ENCODE measurements around the gene ZNRF2.

Gene ZNRF2

DNA sequence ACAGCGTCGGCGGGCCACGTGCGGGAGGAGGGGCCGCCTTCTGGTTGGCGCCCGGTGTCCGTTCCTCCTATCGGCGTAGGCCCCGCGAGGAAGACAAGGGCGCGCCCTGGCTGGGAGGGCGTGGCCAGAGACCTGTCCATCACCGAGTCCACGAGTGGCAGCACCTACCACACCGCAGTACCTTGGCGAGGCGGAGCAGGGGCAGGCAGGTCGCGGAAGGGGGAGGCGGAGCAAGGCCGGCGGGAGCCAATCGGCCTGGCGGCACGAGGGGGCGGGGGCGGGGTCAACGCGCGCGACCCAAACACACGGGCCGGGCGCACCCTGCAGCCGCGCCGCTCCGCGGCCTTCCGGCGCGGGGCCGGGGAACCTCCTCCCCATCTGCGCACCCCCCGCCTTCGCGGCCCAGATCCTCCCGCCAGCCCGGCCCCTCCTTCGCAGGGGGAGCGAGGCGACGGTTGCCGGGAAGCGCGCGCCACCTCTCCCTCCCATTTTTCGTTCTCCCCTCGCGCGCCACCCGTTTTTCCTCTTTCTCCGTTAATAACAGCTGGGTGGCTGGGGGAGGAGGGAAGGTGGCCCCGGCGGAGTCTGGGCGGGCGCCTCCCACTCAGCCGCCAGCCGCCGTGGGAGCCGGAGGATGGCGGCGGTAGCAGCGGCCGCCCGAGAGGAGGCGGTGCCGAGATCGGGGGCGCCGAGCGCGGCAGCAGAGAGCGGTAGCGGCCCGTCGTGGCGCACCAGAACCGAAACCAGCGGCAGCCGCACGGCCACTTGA is at the start of gene ZNRF2:
Gene ZNRF2 (plus strand): TSS at position 300 of the 769 bp plus-strand sequence. CDS start 761 bp downstream, outside the sequence.
- DNase-seq, result peak; percentile 100

DNA sequence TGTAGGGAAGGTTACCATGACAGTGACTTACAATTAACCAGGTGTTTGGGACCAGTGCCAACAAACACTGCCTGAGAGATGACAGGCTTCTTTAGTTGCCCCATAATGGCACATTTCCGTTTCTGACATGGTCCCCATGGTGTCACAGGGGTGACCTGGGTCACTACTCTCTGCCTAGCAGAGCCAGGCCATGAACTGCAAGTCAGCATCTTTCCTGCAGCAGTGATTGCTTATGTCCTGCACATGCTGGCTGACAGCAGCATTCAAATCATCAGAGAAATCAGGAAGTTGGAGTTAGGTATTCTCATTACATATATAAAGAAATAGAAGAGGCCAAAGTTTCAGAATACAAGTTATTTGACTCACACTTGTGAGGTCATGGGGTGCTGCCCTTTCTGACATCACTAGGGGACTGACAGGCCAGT is 47.1 kb upstream of the ZNRF2 start:
- DNase-seq, result peak; percentile 88

DNA sequence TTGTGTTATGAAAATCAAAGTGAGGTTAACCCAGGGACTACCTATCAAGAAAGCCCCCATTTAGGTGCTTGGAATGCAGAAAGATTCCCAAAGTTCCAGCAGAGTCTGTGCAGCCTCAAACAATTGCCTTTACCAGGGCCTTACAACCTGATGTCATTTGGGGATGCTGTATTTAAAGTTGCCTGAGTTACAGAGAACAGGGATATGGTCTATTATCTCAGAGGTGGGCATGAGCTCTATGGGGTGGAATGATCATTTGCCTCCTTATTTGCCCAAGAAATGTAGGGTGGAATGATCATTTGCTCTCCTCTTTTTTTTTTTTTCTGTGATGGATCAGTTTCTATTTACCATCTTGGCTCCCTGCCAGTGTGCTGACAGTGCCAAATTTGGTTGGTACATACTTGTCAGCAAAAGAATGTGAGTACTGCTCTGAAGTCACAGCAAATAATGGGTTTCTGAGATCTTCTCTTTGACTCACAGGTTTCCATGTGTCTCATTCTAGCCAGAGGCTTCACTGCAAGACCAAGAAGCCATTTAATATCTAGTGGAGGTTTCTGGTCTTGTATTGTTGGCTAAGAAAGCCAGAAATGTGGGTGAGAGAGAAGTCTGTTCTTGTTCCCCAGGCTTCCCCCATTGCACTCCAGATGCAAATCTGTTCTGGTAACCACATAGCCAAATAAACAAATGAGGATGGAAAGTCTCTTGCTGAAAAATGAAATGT is 45.5 kb upstream of the ZNRF2 start:
- DNase-seq, result peak; percentile 96

DNA sequence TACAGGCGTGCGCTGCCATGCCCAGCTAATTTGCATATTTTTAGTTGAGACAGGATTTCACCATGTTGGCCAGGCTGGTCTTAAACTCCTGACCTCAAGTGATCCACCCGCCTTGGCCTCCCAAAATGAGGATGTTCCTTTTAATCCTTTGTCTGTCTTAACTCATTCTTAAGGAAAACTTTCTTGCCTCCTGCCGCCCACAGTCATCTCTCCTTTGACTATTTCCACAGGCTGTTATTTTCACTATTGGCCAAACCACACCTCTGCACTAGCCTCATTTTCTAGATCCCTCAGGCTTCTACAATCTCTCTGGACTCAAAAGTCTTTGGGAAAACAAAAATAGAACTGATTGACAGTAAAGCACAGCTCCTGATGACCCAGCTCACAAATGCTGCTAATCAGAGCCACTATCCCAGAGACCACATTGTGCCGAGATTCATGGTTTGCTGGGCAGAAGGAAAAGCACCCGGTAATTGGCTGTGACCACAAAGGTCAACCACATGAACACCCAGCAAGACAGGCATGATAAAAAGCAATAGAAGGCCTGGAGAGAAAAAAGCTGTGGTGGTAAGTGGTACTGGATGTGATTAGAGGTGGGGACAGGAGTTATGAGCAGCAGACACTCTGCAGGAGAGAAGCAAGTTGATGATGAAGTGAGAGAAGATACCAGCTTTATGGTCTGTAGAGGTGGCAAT is 44.1 kb upstream of the ZNRF2 start:
- no peak for DNase-seq

DNA sequence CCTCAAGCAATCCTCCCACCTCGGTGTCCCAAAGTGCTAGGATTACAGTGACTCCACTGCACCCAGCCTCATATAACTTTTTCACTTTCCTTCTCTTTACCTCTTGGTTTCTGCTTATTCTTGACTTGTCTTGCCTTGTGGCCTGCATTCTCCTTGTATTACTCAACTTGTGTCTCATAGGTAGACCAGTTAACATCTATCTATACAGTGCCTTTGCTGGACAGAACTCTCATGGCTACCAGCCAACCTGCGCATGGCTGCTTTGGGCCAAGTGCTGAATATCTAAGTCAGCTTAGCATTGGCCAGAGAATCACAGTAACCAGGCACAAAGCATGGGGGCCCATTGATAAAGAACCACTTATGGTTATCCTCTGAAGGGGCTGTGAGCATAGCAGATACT is 42.6 kb upstream of the ZNRF2 start:
- DNase-seq, result no peak

DNA sequence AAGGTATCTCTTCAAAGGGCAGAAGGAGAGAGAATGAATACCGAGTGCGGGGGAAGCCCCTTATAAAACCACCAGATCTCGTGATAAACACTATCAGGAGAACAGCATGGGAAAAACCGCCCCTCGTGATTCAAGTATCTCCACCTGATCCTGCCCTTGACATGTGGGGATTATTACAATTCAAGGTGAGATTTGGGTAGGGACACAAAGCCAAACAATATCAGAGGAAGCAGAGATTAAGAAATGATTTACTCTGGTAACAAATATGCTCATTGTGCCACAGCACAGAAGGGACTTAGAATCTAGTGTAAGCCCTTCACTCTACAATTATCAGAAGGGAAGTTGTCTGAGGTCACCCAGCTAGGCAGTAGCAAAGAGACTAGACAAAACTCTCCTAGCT is 40.1 kb upstream of the ZNRF2 start:
- no peak for DNase-seq

DNA sequence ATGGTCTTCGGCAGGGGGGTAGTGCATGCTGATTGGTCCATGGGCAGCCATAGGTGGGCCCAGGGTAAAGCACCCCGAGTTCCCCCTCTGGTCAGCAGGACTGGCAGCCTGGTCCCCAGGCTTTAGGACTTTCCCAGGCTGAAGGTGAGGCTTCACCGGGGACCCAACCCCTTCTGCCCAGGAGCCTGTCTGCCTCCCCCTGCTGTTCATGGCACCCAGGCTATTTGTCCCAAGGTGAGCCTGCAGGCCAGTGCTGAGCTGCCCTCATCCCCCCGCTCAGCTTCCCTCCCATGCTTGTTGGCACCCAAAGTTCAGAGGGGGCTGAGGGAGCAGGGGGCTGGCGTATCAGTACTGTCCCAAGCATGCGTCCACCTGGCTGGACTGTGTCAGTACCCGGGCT is 38.5 kb upstream of the ZNRF2 start:
- DNase-seq, result no peak

DNA sequence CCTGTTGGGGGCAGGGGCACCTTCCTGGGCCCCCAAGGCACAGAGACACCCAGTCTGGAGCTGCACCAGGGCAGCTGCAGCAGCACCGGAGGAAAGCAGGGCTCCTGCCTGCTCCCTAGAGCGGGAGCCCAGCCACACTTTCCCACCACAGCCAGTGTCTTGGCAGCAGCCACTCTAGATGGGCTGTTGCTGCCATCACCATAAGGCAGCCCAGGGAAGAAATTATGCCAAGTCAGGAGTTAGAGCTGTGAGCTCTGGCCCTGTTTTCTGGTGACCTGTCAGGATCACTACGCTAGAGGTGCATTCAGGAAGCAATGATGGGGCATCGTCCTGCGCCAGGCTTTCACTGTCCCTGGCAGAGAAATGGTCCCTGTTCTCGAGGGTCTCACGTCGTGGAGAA is 38.0 kb upstream of the ZNRF2 start:
- DNase-seq, result no peak

DNA sequence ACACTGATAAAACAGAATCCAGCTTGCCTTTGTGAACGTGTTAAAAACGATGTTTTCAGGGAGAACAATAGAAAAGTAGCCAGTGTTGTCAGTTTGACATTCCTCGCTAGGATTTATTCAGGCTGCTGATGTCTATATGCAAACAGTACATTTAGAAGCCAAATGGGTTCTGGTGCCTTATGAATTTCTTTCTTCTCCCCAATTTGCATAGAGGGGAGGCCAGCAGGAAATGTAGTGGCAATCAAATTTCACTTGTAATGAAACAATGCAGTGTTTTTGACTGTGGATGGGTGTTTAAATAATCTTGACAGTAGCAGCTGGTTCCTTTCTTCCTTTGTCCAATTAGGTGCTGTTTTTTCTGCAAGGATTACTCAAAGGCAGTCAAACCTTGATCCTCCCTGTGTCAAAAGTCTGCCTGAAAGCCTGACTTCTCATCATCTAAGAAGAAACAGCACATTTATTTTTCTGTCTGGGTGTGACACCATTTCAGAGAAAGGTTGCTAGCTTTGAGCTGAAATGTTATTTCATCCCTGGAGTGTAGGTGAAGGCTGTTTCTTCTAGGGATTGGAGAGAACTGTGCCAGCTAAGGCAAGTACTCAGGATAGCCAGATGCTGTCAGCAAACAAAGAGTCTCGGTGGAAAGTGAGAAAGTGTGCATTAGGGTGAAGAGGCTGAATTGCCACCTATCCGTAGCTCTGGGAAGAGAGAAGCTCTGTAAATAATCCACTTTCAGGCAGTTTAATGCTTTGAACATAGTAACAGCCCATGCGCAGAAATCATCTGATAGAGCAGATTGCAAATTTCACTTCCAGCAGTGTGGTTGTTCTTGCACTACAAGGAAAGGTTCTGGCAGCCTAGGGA is 36.6 kb upstream of the ZNRF2 start:
- peak; percentile 96 for DNase-seq

DNA sequence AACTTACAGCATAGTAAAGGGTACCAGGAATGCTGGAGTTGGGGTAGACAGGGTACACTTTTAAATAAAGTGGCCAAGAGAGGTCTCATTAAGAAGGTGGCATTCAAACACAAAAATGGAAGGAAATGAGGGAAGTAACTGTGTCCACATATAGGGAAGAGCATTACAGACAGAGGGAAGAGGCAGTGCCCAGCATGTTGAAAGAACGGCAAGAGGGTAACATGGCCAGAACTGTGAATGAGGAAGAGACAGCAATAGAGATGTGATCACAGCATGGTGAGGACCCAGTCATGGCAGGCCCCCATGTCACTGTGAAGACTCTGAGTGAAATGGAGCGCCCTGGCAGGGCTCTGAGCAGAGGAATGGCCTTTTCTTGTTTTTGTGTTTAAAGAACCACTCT is 35.1 kb upstream of the ZNRF2 start:
- no peak for DNase-seq

DNA sequence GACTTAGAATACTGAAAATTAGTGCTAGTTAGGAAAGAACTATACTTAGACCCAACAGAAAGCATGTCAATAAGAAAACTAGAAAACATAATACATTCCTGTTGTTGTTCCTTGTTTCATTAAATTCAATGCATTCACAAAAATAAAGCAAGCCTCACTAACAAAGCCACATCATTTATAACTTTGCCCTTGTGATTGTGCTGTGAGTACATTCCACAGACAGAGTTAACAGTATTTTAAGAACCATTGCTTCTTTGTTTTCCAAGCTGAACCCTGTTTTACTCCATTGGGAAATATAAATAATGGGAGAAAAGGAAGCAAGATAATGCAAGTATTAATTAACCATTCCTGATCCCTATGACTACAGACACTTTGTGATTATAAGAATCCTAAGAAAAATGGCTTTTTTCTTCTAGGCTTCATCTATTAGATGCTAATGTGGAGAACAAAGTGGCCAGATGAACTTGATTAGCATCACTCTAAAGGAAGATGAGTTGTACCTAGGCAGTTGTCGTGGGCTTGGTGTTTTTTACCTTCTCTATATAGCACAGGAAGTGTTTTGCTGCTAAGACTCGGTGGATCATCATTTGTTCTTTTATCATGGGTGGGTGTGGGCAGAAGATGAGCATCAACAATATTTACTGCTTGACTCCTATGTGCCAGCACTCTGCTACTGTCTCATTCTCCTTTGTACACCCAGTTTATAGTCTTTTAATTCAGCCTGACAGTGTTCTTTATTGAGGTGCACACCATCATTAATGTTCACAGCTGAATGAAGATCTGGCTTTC is 34.2 kb upstream of the ZNRF2 start:
- DNase-seq, result no peak

DNA sequence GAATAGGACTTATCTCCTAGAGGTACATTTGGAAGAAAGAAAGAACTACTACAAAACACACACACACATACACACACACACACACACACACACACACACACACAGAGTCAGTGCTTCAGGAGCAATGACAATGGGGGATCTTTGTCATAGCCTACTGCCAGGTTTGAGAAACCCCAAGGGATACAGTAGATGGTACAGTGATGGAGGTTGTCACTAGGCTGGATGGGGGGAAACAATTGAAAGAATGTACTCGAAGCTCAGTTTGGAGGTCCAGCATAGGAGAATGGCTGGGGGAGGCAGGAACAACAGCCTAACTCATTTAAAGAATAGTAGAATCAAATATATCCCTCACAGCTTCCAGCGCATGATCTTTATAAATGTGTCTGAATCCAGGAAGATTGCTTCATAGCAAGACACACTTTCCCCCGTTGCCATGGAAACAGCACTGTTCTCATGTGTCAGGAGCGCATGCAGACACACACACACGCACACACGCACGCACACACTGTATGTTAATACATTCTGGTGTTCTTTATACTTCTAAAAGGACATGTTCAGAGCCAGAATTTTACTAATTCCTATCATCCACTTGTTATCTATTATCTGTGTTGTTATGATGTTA is 32.6 kb upstream of the ZNRF2 start:
- DNase-seq, result peak; percentile 34

DNA sequence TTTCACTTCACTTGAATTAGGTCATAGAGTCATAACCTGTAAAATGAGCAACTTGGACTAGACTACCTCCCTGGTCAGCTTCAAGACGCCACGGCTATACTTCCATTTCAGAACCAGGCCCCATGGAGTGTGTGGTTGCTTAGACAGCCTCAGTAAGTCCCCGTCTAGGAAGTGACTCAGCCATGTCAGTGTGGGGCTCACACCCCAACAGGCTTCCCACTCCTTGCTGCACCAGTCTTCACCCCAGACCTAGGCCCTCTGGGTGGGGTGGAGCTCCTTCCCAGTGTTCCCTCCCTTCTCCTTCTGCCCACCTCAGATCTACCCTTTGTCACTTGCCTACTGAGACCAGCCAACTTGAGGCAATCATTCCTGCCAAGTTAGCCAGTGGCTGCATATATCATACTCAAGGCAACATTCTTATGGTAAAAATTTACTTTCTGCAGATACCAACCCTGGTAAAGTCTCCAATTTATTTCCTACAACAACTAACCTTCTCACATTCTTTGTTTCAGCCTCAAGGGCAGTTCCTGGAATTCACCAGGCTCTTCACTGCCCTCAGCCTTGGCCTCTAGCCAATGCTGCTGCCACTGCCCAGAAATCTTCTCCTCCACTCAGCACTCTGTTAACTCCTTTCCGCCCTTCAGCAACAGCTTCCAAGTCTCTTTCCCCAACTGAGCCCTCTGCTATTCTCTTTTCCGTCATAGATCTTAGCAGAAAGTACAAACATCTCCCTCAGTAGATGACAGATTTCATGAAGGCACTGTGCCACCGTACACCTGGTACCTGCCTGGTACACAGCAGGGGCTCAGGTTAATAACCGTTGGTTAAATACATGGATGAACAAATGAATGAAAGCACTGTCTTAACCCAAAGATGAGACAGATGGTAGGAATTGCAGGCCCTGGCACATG is 31.3 kb upstream of the ZNRF2 start:
- peak; percentile 98 for DNase-seq

DNA sequence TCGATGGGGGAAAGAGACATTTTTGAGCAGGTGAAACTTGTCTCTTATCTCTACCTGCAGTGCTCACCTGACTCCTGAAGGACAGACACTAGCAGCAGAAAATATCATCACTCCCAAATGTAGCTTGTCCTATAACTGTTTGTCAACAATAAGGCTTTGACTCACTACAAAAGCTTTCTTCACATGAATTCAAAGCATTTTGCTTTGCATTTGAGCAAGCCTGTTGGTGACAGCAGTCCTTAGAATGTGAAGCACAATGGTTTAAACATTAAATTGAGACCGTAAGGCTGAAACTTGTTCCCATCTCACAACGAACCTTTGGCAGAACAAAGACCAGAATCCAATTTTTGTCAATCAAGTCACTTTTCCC is 30.6 kb upstream of the ZNRF2 start:
- DNase-seq, result no peak

DNA sequence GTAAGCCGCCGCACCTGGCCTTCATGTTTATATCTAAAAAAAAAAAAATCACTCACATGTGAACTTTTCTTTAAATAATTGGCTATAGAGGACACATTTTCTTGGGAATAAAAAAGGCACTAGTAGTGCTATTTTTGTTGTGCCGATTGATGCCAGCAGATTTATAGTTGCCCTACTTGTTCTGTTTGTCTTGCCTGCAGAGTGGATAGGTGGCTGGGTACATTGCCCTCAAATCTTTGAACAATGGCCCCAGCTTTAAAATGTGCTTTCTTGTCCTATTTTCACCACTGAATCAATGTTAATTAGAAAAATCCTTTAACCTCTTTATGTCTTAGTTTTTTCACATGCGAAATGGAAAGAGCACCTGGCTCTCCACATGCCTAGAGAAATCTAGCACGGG is 30.1 kb upstream of the ZNRF2 start:
- no peak for DNase-seq

DNA sequence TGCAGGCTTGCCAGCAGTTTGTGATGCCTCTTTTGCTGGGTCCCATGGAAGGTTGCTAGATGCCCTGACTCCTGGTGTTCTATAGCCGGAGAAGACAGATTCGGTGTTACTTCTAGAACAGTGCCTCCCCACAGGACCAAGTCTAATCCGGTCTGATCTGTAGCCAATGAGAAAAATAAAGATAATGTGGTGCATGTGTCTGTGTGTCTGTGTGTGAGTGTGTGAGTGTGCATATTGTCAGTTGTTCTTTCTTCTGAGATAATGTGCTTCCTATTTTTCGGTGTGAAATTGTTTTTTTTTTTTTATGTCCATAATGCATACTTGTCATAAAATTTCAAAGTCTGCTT is 29.7 kb upstream of the ZNRF2 start:
- DNase-seq, result no peak

DNA sequence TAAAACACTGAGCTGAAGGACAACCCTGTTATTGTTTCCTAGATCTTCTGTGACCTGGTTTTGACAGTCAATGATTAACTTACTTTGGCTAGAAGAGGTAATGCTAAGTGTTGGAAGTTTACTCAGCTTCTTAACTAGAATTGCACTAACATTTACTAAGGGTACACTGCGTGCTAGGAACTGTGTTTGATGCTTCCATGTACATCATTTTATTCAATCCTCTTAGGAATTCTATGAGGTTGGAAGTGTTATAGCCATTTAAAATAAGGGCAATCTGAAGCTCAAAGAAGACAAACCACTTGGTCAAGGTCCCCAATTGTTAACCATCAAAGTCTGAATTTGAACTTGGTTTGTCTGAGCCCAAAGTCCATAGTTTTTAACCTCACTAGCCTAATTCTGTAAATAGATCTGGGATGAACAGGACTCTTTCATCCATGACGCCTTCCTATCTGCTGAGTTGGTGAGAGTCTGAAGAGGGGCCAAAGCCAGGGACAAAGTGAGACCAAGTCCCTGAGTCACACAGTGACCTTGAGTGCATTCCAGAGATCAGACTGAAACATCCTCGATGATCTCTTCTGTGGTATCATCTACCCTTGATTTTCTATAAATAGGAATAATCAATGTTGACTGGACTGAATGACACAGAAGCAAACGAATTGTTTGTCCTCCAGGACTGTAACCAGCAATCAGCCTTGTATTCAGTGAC is 29.2 kb upstream of the ZNRF2 start:
- no peak for DNase-seq

DNA sequence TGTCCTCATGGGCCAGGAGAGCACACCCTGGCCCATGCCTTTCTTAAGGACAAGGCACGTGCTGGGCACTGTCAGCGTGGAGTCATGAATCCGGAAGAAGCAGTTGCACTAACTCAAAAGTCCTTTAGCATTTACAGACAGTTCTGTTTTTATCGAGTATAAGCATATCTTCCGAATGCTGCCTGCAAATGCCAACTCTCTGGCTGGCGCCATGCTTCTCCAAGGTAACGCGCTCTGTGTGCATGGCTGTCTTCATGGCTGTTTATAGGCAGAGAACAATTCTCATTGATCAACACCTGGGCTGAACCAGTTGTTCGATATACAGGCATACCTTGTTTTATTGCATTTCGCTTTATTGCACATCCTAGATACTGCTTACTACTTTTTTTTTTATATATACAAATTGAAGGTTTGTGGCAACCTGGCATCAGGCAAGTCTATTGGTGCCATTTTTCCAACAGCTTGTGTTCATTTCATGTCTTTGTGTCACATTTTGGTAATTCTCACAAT is 28.0 kb upstream of the ZNRF2 start:
- no peak for DNase-seq

DNA sequence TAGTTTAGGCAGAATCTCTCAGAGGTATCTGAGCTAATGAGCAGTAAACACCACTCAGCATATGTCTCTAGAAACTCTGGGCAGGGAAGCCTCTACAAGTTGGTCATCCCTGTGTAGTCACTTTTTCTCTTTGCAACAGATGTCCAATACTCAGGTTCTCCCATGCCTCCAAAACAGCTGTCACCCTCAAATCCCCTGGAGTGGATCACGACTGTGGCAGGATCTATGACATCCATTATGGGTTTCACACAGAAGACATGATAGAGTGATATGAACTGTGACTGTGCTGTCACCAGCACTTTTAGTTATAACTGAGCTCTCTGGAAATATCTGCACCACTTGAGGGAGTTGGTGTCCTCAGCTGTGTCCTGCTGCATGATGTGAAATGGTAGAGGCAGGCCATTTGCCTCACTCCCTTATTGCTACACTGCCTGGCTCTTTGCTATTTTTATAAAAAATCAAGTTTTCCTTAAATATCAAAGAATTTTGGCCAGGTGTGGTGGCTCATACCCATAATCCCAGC is 24.1 kb upstream of the ZNRF2 start:
- DNase-seq, result no peak

All from NCI-H69 (cell line).